GM18499 (cell line): ENCODE results near the gene FXYD4.
"Not testable (repeated sequence)": the region's sequence is repeated elsewhere in the genome, so short reads cannot be mapped to it uniquely, and the experiment has no call there.

Experiments used
- ATAC-seq: cut with Tn5 transposase; IDR thresholded peaks from one replicate; pipeline ENCODE4 v1.9.1; 2021; ENCODE audit warnings: moderate number of reproducible peaks; ENCODE audit not compliant: insufficient read depth, unreplicated experiment

The FXYD4 gene

GRCh38 chr10:43371418-43371817 lies at the start of gene FXYD4:
TSS of gene FXYD4 (plus strand) at chr10:43371636. CDS start at chr10:43373747, 2,111 bp downstream.
- ATAC-seq, result no peak

DNA sequence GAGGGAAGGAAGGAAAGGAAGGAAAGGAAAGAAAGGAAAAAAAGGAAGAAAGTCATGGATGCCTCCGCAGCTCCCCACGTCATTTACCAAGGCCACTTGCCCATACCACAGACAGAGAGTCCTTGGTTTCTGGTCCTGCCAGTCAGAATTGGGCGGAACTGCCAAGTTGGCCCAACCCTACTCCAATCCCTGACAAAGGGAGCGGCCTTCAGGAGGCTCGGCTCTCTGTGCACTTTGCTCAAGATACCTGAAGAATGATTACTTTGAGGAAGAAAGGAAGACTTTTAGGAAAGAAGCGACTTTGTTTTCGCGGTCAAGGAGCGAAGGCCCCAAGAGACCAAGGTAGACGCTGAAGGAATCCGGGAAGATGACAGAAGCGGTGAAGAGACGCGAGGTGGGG lies 49.1 kb upstream of the FXYD4 start:
- ATAC-seq, result no peak

GRCh38 chr10:43322769-43323168 lies 48.7 kb upstream of the FXYD4 start:
- no peak for ATAC-seq

DNA sequence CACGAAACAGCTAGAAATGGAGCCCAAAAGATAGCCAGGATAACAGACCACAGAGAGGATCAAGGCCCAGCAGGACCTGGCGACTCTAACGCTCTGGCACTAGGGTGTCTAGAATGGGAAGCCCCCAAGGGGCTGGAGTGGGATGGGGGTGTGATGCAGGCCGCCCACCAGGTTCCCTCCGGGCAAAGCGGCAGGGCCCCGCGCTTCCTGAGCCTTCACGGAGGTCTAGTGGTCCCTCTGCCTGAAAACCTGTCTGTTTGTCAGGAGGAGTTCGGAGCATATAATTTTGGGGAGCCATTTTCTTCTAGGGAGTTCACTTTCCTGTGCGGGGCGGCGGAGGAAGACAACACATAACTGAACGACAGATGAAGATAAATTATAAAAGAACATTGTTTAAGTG lies 48.2 kb upstream of the FXYD4 start:
- ATAC-seq, result no peak

DNA sequence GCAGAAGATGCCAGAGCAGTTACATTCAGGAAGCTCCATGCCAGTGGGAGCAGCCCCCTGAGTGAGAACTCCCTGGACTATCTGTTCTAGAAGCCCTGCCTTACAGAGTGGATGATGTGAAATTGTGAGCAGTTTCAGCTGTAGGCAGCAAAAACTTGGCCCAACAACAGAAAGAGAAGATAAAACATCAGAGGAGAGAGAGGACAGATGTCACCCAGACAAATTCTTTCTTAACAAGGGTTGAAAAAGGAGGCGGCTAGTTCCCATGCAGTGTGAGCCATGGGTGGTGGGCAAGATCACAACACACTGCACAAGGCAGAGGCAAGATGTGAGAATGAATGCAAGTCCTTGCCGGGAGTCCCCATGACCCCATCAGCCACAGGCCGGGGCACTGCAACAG lies 46.6 kb upstream of the FXYD4 start:
- no peak for ATAC-seq

- ATAC-seq, result no peak
Observed at GRCh38 chr10:43327171-43327570, 44.3 kb upstream of the FXYD4 start.

DNA sequence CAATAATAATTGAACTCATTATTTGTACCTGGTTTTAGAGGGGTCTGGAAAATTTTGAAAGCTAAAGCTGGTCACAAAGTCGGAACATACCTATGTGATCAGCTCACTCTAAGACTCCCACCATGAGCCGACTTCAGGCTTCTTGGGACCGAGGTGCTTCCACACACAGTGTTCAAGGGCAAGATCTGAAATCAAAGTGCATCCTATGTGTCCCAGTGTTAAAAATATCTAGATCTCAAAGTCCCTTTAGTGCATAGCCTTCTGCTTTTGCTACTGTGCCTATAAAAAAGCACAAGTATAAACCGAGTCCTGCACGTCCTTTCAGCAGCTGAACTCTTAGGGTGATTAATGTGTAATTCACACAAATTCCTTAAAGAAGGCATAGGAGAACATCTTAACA lies 43.5 kb upstream of the FXYD4 start:
- no peak for ATAC-seq

DNA sequence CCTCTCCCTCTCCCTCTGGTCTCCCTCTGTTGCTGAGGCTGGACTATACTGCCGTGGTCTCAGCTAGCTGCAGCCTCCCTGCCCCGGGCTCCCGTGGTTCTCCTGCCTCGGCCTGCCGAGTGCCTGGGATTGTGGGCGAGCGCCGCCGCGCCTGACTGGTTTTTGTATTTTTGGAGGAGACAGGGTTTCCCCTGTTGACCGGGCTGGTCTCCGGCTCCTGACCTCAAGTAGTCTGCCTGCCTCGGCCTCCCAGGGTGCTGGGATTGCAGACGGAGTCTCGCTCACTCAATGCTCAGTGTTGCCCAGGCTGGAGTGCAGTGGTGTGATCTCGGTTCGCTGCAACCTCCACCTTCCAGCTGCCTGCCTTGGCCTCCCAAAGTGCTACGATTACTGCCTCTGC lies 42.6 kb upstream of the FXYD4 start:
- ATAC-seq, result not testable (repeated sequence)

- not testable (repeated sequence) for ATAC-seq
Observed at GRCh38 chr10:43329246-43329885, 42.1 kb upstream of the FXYD4 start.

DNA sequence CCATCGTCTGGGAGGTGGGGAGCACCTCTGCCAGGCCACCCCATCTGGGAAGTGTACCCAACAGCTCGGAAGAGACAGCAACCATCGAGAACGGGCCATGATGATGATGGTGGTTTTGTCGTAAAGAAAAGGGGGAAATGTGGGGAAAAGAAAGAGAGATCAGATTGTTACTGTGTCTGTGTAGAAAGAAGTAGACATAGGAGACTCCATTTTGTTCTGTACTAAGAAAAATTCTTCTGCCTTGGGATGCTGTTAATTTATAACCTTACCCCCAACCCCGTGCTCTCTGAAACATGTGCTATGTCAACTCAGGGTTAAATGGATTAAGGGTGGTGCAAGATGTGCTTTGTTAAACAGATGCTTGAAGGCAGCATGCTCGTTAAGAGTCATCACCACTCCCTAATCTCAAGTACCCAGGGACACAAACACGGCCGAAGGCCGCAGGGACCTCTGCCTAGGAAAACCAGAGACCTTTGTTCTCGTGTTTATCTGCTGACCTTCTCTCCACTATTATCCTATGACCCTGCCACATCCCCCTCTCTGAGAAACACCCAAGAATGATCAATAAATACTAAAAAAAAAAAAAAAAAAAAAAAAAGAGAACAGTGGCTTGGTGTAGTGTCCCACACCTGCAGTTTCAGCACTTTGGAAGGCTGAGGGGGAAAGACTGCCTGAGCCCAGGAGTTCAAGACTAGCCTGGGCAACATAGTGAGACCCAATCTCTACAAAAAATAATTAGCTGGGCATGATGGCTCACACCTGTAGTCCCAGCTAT lies 41.2 kb upstream of the FXYD4 start:
- not testable (repeated sequence) for ATAC-seq

DNA sequence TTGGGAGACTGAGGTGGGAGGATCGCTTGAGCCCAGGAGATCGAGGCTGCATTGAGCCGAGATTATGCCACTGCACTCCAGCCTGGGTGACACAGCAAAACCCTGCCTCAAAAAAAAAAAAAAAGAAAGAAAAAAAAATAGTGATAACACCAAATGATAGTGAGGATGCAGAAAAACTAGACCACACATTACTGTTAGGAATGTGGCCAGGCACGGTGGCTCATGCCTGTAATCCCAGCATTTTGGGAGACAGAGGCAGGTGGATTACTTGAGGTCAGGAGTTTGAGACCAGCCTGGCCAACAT lies 40.7 kb upstream of the FXYD4 start:
- ATAC-seq, result not testable (repeated sequence)

DNA sequence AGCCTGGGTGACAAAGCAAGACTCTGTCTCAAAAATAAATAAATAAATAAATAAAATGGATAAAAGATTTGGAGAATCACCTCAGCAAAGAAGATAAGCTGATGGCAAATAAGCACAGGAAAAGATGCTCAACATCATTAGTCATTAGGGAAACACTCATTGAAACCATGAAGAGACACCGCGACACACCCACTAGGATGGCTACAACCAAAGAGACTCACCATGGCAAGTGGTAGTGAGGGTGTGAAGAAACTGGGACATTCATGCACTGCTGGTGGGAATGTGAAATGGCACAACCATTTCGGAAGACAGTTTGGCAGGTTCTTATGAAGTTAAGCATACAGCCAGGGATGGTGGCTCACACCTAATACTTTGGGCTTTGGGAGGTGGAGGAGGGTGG lies 37.8 kb upstream of the FXYD4 start:
- no peak for ATAC-seq

GRCh38 chr10:43336061-43336460 lies 35.4 kb upstream of the FXYD4 start:
- no peak for ATAC-seq

- no peak for ATAC-seq
Observed at GRCh38 chr10:43336641-43337318, 34.7 kb upstream of the FXYD4 start.

GRCh38 chr10:43337536-43337935 lies 33.9 kb upstream of the FXYD4 start:
- ATAC-seq, result not testable (repeated sequence)

- ATAC-seq, result no peak
Observed at GRCh38 chr10:43338117-43338516, 33.3 kb upstream of the FXYD4 start.

- no peak for ATAC-seq
Observed at GRCh38 chr10:43339136-43339535, 32.3 kb upstream of the FXYD4 start.

GRCh38 chr10:43340101-43340500 lies 31.3 kb upstream of the FXYD4 start:
- no peak for ATAC-seq

DNA sequence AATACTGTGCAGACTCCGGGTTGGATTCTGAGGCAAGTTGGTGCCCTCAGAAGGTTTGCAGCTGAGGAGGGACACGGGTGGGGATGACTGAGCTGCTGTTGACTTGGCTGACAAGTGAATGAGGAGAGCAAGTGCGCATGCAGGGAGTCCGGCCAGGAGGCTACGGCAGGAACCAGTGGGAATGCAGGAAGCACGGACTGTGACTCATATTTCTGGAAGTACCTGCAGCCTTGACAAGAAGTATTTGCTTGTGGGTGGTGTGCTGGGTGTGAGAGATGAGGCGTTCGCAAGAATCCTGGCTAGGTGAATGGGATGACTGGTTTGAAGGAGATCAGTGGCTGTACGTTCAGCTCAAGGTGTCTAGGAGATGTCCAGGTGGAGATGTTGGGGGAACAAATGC lies 30.8 kb upstream of the FXYD4 start:
- no peak for ATAC-seq

GRCh38 chr10:43341450-43341849 lies 30.0 kb upstream of the FXYD4 start:
- no peak for ATAC-seq

DNA sequence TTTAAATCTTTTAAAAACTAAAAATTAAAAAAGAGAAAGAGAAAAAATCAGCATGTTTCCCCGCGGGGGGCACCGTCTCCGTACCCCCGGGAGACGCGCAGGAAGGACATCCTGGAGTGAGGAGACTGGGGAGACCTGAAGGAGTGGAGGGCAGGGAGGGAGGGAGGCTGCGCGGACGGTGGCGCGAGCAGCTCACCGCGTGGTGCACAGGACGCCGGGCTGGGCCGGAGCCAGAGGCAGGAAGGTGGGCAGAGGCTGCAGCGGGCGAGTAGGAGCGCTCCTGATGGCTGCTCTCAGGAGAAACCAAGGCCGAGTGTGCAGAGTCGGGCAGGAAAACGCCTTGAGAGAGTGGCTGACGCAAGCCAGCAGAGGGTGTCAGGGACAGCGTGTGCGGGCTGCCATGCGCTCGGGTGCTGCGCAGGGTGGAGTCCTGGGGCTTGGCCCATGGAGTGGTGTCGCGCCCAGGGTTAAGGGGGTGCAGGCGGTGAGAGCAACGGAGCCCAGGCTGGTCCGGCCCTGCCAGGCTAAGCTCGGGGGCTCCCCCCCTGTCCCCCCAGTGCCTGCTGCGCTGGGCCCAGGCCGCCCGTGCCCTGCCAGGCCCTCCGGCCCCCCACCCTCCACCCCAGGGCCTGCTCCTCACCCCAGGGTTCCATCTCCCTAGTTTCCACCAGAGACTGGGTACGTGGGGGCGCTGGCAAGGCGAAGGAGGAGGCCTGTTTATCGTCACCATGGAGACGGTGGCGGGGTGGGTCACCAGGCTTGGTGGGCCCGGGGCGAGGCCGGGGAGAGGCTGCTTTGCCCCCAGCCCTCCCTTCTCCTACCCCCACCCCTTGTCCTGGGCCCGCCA lies 28.9 kb upstream of the FXYD4 start:
- ATAC-seq, result no peak
